Hepatocyte (in vitro differentiated cells): ENCODE data around the gene KRT6A. TPM values are rescaled to one million over a fixed set of nuclear protein-coding genes. Genes with fewer than 3 reads are reported as not detected.

Source experiments
- DNase-seq: peaks from one replicate; pipeline ENCODE4 v3.0.0-alpha.2; 2016; ENCODE audit warnings: low spot score
- H2AFZ ChIP-seq: fragments of 200-600 bp; sonication (generic); 2 replicates; pipeline ENCODE4 v1.6.0; 2016; ENCODE audit warnings: antibody characterized with exemption, mild to moderate bottlenecking
- H3K27ac ChIP-seq: fragments of 200-600 bp; sonication (generic); 2 replicates; pipeline ENCODE4 v1.5.1; 2016; ENCODE audit warnings: mild to moderate bottlenecking
- H3K27me3 ChIP-seq: fragments of 200-600 bp; sonication (generic); 2 replicates; pipeline ENCODE4 v1.6.1; 2016
- H3K36me3 ChIP-seq: fragments of 200-600 bp; sonication (generic); replicated peaks from 2 replicates; pipeline ENCODE4 v1.5.1; 2016; ENCODE audit warnings: low read depth; ENCODE audit not compliant: insufficient read depth
- H3K4me1 ChIP-seq: fragments of 200-600 bp; sonication (generic); 2 replicates; pipeline ENCODE4 v1.5.1; 2016; ENCODE audit warnings: mild to moderate bottlenecking, moderate library complexity; ENCODE audit not compliant: insufficient read depth
- H3K4me2 ChIP-seq: fragments of 200-600 bp; sonication (generic); 2 replicates; pipeline ENCODE4 v1.6.0; 2016
- H3K4me3 ChIP-seq: fragments of 200-600 bp; sonication (generic); 2 replicates; pipeline ENCODE4 v1.5.1; 2016; ENCODE audit warnings: mild to moderate bottlenecking
- H3K79me2 ChIP-seq: fragments of 200-600 bp; sonication (generic); 2 replicates; pipeline ENCODE4 v1.6.0; 2017; ENCODE audit warnings: mild to moderate bottlenecking
- H3K9me2 ChIP-seq: fragments of 200-600 bp; sonication (generic); replicated peaks from 2 replicates; pipeline ENCODE4 v1.6.0; 2017; ENCODE audit warnings: mild to moderate bottlenecking; ENCODE audit not compliant: insufficient read depth
- H3K9me3 ChIP-seq: fragments of 200-600 bp; sonication (generic); 2 replicates; pipeline ENCODE4 v1.5.1; 2016; ENCODE audit warnings: low read depth, mild to moderate bottlenecking
- H4K20me1 ChIP-seq: fragments of 200-600 bp; sonication (generic); 2 replicates; pipeline ENCODE4 v1.6.0; 2016; ENCODE audit warnings: mild to moderate bottlenecking; ENCODE audit not compliant: insufficient read depth, poor library complexity, severe bottlenecking
- EZH2 ChIP-seq: fragments of 200-600 bp; sonication (generic); IDR thresholded peaks from 2 replicates; pipeline ENCODE4 v1.6.1; 2016; ENCODE audit warnings: antibody characterized with exemption, mild to moderate bottlenecking, borderline replicate concordance
- EZH2phosphoT487 ChIP-seq: fragments of 200-600 bp; sonication (generic); IDR thresholded peaks from one replicate; pipeline ENCODE4 v1.6.1; 2018; ENCODE audit warnings: antibody characterized with exemption, mild to moderate bottlenecking, low read depth, moderate library complexity; ENCODE audit not compliant: unreplicated experiment, severe bottlenecking
- WGBS: methylation state at CpG from one replicate; pipeline ENCODE4 v1.1.6; 2016; ENCODE audit warnings: low lambda C conversion rate; ENCODE audit errors: missing lambda C conversion rate; 5-methylcytosine and 5-hydroxymethylcytosine counted together
- polyA plus RNA-seq: library from polyadenylated mRNA; unstranded; fragments of >200 nt; fragmentation: Nextera tagmentation; extraction: Ambion mirVana; gene quantifications from 2 replicates; pipeline ENCODE4 v1.2.1, GENCODE V29; 2016
- total RNA-seq: library from RNA; depleted of rRNA; stranded (reverse); fragments of >200 nt; gene quantifications from 2 replicates; pipeline ENCODE4 v1.2.3, GENCODE V29; 2014
- TF ChIP-seq, protein P1 (sequence below): fragments of 200-600 bp; sonication (generic); IDR thresholded peaks from 2 replicates; pipeline ENCODE4 v1.5.1; 2016; ENCODE audit warnings: antibody characterized with exemption, mild to moderate bottlenecking; ENCODE audit not compliant: poor library complexity

KRT6A gene
- total and polyA plus RNA-seq, 2 experiments from 2014 or later, result 0.54 to 6.8 TPM

- no peaks in the 10 kb centered on the region for H4K20me1 ChIP-seq
- no peaks in the 10 kb centered on the region for H3K4me1 ChIP-seq
- TF ChIP-seq, protein P1, sequence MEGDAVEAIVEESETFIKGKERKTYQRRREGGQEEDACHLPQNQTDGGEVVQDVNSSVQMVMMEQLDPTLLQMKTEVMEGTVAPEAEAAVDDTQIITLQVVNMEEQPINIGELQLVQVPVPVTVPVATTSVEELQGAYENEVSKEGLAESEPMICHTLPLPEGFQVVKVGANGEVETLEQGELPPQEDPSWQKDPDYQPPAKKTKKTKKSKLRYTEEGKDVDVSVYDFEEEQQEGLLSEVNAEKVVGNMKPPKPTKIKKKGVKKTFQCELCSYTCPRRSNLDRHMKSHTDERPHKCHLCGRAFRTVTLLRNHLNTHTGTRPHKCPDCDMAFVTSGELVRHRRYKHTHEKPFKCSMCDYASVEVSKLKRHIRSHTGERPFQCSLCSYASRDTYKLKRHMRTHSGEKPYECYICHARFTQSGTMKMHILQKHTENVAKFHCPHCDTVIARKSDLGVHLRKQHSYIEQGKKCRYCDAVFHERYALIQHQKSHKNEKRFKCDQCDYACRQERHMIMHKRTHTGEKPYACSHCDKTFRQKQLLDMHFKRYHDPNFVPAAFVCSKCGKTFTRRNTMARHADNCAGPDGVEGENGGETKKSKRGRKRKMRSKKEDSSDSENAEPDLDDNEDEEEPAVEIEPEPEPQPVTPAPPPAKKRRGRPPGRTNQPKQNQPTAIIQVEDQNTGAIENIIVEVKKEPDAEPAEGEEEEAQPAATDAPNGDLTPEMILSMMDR, result no peak
- TF ChIP-seq EZH2phosphoT487 (no peak), EZH2 (no peak)
- H3K9me3 ChIP-seq, result no peaks in the 10 kb centered on the region
- no peaks in the 10 kb centered on the region for H3K36me3 ChIP-seq
- no peaks in the 10 kb centered on the region for H3K79me2 ChIP-seq
- no peak overlapping the region for H3K4me2 ChIP-seq
- DNase-seq, result no peak
- H3K9me2 ChIP-seq, result no peaks in the 10 kb centered on the region
- no peak overlapping the region for H2AFZ ChIP-seq
- no peak overlapping the region for H3K4me3 ChIP-seq
- no peak overlapping the region for H3K27ac ChIP-seq
- peaks cover 13% of the 10 kb centered on the region for H3K27me3 ChIP-seq
- 92% methylated on average over 1 of the region's 1 CpG for WGBS
Measured at GRCh38 chr12:52487211-52487610, 5.8 kb downstream of the KRT6A start.

- no peak for DNase-seq
Measured at GRCh38 chr12:52486166-52487105, 6.6 kb downstream of the KRT6A start.

DNA sequence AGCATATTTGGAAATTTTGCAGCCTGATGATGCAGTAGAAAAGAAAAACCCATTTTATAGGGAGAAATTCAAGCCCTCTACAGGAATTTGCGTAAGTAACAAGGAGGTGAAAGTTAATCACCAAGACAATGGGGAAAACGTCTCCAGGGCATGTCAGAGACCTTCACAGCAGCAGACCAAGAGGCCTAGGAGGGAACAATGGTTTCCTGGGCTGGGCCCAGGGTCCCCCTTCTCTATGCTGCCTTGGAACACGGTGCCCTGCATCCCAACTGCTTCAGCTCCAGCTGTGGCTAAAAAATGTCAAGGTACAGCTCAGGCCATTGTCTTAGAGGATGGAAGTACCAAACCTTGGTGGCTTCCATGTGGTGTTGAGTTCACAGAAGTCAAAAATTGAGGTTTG lies 13.0 kb downstream of the KRT6A start:
- WGBS, result 50% methylated on average over 3 of the region's 3 CpGs
- Histone ChIP-seq H3K4me2 (no peak overlapping the region), H3K36me3 (no peaks in the 10 kb centered on the region), H3K4me3 (no peak overlapping the region), H3K4me1 (no peaks in the 10 kb centered on the region), H4K20me1 (no peaks in the 10 kb centered on the region), H3K27me3 (peaks cover 8% of the 10 kb centered on the region), H3K9me3 (no peaks in the 10 kb centered on the region), H2AFZ (no peak overlapping the region), H3K9me2 (no peaks in the 10 kb centered on the region), H3K79me2 (no peaks in the 10 kb centered on the region), H3K27ac (no peak overlapping the region)
- TF ChIP-seq EZH2phosphoT487, result no peak
- TF ChIP-seq, protein P1, result no peak
- DNase-seq, result no peak

More at GRCh38 chr12:52486166-52487105, 6.6 kb downstream of the KRT6A start:
- no peak overlapping the region for H3K4me3 ChIP-seq
- H3K27me3 ChIP-seq, result peaks cover 13% of the 10 kb centered on the region
- H3K4me2 ChIP-seq, result no peak overlapping the region
- H3K9me3 ChIP-seq, result no peaks in the 10 kb centered on the region
- 89% methylated on average over 5 of the region's 5 CpGs for whole genome bisulfite sequencing
- no peaks in the 10 kb centered on the region for H3K9me2 ChIP-seq
- H3K27ac ChIP-seq, result no peak overlapping the region
- no peaks in the 10 kb centered on the region for H4K20me1 ChIP-seq
- H2AFZ ChIP-seq, result no peak overlapping the region
- TF ChIP-seq EZH2, result no peak
- no peak for TF ChIP-seq EZH2phosphoT487
- TF ChIP-seq, protein P1, result no peak
- H3K36me3 ChIP-seq, result no peaks in the 10 kb centered on the region
- no peaks in the 10 kb centered on the region for H3K4me1 ChIP-seq
- no peaks in the 10 kb centered on the region for H3K79me2 ChIP-seq
